ENCODE measurements around the gene EIF4E3.

DNA sequence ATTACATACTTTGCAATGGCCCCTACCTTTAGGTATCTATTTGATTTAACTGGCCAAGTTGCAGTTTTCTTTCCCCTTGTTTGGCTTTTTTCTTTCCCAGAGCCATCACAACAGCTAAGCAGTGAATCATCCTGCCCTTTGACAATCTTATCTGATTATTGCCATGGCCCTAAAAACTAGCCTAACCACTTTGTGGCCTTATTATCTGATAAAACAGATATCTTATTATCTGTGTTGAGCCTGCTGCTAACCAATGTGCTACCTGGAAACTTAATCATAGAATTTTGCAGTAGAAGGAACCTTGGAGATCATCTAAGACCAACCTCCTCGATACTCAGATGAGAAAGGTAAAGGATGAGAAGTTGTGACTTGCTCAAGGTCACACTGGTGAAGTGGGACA lies 37.1 kb downstream of the EIF4E3 start:
- TF ChIP-seq, protein P1, sequence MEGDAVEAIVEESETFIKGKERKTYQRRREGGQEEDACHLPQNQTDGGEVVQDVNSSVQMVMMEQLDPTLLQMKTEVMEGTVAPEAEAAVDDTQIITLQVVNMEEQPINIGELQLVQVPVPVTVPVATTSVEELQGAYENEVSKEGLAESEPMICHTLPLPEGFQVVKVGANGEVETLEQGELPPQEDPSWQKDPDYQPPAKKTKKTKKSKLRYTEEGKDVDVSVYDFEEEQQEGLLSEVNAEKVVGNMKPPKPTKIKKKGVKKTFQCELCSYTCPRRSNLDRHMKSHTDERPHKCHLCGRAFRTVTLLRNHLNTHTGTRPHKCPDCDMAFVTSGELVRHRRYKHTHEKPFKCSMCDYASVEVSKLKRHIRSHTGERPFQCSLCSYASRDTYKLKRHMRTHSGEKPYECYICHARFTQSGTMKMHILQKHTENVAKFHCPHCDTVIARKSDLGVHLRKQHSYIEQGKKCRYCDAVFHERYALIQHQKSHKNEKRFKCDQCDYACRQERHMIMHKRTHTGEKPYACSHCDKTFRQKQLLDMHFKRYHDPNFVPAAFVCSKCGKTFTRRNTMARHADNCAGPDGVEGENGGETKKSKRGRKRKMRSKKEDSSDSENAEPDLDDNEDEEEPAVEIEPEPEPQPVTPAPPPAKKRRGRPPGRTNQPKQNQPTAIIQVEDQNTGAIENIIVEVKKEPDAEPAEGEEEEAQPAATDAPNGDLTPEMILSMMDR (IDR thresholded peaks at IDR 0.05): no peak
- no peak for TF ChIP-seq POLR2A (IDR thresholded peaks at IDR 0.05)
